ENCODE results near the gene SLC22A3. TPM values are rescaled to one million over a fixed set of nuclear protein-coding genes. Genes with fewer than 3 reads are reported as not detected.

SLC22A3 gene
- total RNA-seq, 1 experiment from 2014 or later, result not detected

- H3K36me3 ChIP-seq (ENCODE audit: insufficient read depth, low read length), result no peaks in the 10 kb centered on the region
- no peaks in the 10 kb centered on the region for H3K27me3 ChIP-seq (ENCODE audit: low read length)
- H3K79me2 ChIP-seq (ENCODE audit: low read length), result no peaks in the 10 kb centered on the region
- no peaks in the 10 kb centered on the region for H3K9me2 ChIP-seq (replicated peaks; ENCODE audit: insufficient read depth, low read length)
- no peaks in the 10 kb centered on the region for H4K20me1 ChIP-seq (ENCODE audit: insufficient read depth, low read depth, low read length)
- no peak overlapping the region for H3K27ac ChIP-seq (ENCODE audit: low read length)
- H3K4me1 ChIP-seq (ENCODE audit: low read length), result no peaks in the 10 kb centered on the region
- H3K4me3 ChIP-seq (ENCODE audit: low read length), result no peak overlapping the region
- DNase-seq, result no peak
- no peak overlapping the region for H3K9ac ChIP-seq (ENCODE audit: low read length)
- no peaks in the 10 kb centered on the region for H3K9me3 ChIP-seq (ENCODE audit: low read length)
- no peak overlapping the region for H3K4me2 ChIP-seq (ENCODE audit: low read depth, low read length, poor library complexity, severe bottlenecking)
- no peak overlapping the region for H2AFZ ChIP-seq (ENCODE audit: low read length)
These were observed 8.9 kb downstream of the SLC22A3 start for GRCh38 chr6:160357088-160357487.

- Histone ChIP-seq H3K79me2 (ENCODE audit: low read length) (no peaks in the 10 kb centered on the region), H3K36me3 (ENCODE audit: insufficient read depth, low read length) (no peaks in the 10 kb centered on the region), H3K4me2 (ENCODE audit: low read depth, low read length, poor library complexity, severe bottlenecking) (no peak overlapping the region), H3K4me3 (ENCODE audit: low read length) (no peak overlapping the region), H2AFZ (ENCODE audit: low read length) (no peak overlapping the region), H3K9ac (ENCODE audit: low read length) (no peak overlapping the region), H3K9me2 (replicated peaks; ENCODE audit: insufficient read depth, low read length) (no peaks in the 10 kb centered on the region), H3K9me3 (ENCODE audit: low read length) (no peaks in the 10 kb centered on the region), H3K27me3 (ENCODE audit: low read length) (no peaks in the 10 kb centered on the region), H4K20me1 (ENCODE audit: insufficient read depth, low read depth, low read length) (no peaks in the 10 kb centered on the region), H3K27ac (ENCODE audit: low read length) (no peak overlapping the region), H3K4me1 (ENCODE audit: low read length) (no peaks in the 10 kb centered on the region)
- DNase-seq, result no peak
These were observed 10.3 kb downstream of the SLC22A3 start for GRCh38 chr6:160358225-160359119.

- no peak overlapping the region for H3K27ac ChIP-seq (ENCODE audit: low read length)
- no peaks in the 10 kb centered on the region for H3K9me3 ChIP-seq (ENCODE audit: low read length)
- H3K9me2 ChIP-seq (replicated peaks; ENCODE audit: insufficient read depth, low read length), result no peaks in the 10 kb centered on the region
- H3K79me2 ChIP-seq (ENCODE audit: low read length), result no peaks in the 10 kb centered on the region
- no peak overlapping the region for H3K4me2 ChIP-seq (ENCODE audit: low read depth, low read length, poor library complexity, severe bottlenecking)
- H3K4me1 ChIP-seq (ENCODE audit: low read length), result no peaks in the 10 kb centered on the region
- H4K20me1 ChIP-seq (ENCODE audit: insufficient read depth, low read depth, low read length), result no peaks in the 10 kb centered on the region
- H3K27me3 ChIP-seq (ENCODE audit: low read length), result no peaks in the 10 kb centered on the region
- no peak for DNase-seq
- H3K4me3 ChIP-seq (ENCODE audit: low read length), result no peak overlapping the region
- H2AFZ ChIP-seq (ENCODE audit: low read length), result no peak overlapping the region
- H3K36me3 ChIP-seq (ENCODE audit: insufficient read depth, low read length), result no peaks in the 10 kb centered on the region
- H3K9ac ChIP-seq (ENCODE audit: low read length), result no peak overlapping the region
These were observed 12.8 kb downstream of the SLC22A3 start for GRCh38 chr6:160360955-160361354.

- H3K79me2 ChIP-seq (ENCODE audit: low read length), result no peaks in the 10 kb centered on the region
- no peaks in the 10 kb centered on the region for H3K4me1 ChIP-seq (ENCODE audit: low read length)
- H3K27ac ChIP-seq (ENCODE audit: low read length), result no peak overlapping the region
- no peak overlapping the region for H3K9ac ChIP-seq (ENCODE audit: low read length)
- no peak overlapping the region for H3K4me2 ChIP-seq (ENCODE audit: low read depth, low read length, poor library complexity, severe bottlenecking)
- DNase-seq, result no peak
- H3K9me2 ChIP-seq (replicated peaks; ENCODE audit: insufficient read depth, low read length), result no peaks in the 10 kb centered on the region
- no peak overlapping the region for H3K4me3 ChIP-seq (ENCODE audit: low read length)
- no peak overlapping the region for H2AFZ ChIP-seq (ENCODE audit: low read length)
- no peaks in the 10 kb centered on the region for H4K20me1 ChIP-seq (ENCODE audit: insufficient read depth, low read depth, low read length)
- H3K36me3 ChIP-seq (ENCODE audit: insufficient read depth, low read length), result no peaks in the 10 kb centered on the region
- H3K27me3 ChIP-seq (ENCODE audit: low read length), result no peaks in the 10 kb centered on the region
- H3K9me3 ChIP-seq (ENCODE audit: low read length), result no peaks in the 10 kb centered on the region
These were observed 14.4 kb downstream of the SLC22A3 start for GRCh38 chr6:160362556-160362955.

- H3K36me3 ChIP-seq (ENCODE audit: insufficient read depth, low read length), result no peaks in the 10 kb centered on the region
- no peaks in the 10 kb centered on the region for H3K27me3 ChIP-seq (ENCODE audit: low read length)
- DNase-seq, result no peak
- H3K27ac ChIP-seq (ENCODE audit: low read length), result no peak overlapping the region
- H3K79me2 ChIP-seq (ENCODE audit: low read length), result no peaks in the 10 kb centered on the region
- H3K9me3 ChIP-seq (ENCODE audit: low read length), result no peaks in the 10 kb centered on the region
- H3K9ac ChIP-seq (ENCODE audit: low read length), result no peak overlapping the region
- H4K20me1 ChIP-seq (ENCODE audit: insufficient read depth, low read depth, low read length), result no peaks in the 10 kb centered on the region
- no peak overlapping the region for H2AFZ ChIP-seq (ENCODE audit: low read length)
- H3K4me2 ChIP-seq (ENCODE audit: low read depth, low read length, poor library complexity, severe bottlenecking), result no peak overlapping the region
- H3K9me2 ChIP-seq (replicated peaks; ENCODE audit: insufficient read depth, low read length), result no peaks in the 10 kb centered on the region
- no peaks in the 10 kb centered on the region for H3K4me1 ChIP-seq (ENCODE audit: low read length)
- no peak overlapping the region for H3K4me3 ChIP-seq (ENCODE audit: low read length)
These were observed 15.1 kb downstream of the SLC22A3 start for GRCh38 chr6:160363016-160363996.

- no peaks in the 10 kb centered on the region for H3K79me2 ChIP-seq (ENCODE audit: low read length)
- H3K9ac ChIP-seq (ENCODE audit: low read length), result no peak overlapping the region
- H3K4me1 ChIP-seq (ENCODE audit: low read length), result no peaks in the 10 kb centered on the region
- H3K27me3 ChIP-seq (ENCODE audit: low read length), result no peaks in the 10 kb centered on the region
- no peaks in the 10 kb centered on the region for H3K9me2 ChIP-seq (replicated peaks; ENCODE audit: insufficient read depth, low read length)
- H3K4me3 ChIP-seq (ENCODE audit: low read length), result no peak overlapping the region
- no peaks in the 10 kb centered on the region for H3K9me3 ChIP-seq (ENCODE audit: low read length)
- no peak overlapping the region for H3K4me2 ChIP-seq (ENCODE audit: low read depth, low read length, poor library complexity, severe bottlenecking)
- no peak overlapping the region for H2AFZ ChIP-seq (ENCODE audit: low read length)
- H3K36me3 ChIP-seq (ENCODE audit: insufficient read depth, low read length), result no peaks in the 10 kb centered on the region
- no peak overlapping the region for H3K27ac ChIP-seq (ENCODE audit: low read length)
- no peak for DNase-seq
- H4K20me1 ChIP-seq (ENCODE audit: insufficient read depth, low read depth, low read length), result no peaks in the 10 kb centered on the region
These were observed 16.9 kb downstream of the SLC22A3 start for GRCh38 chr6:160365117-160365516.

- Histone ChIP-seq H3K79me2 (ENCODE audit: low read length) (no peaks in the 10 kb centered on the region), H3K9me3 (ENCODE audit: low read length) (no peaks in the 10 kb centered on the region), H3K9ac (ENCODE audit: low read length) (no peak overlapping the region), H2AFZ (ENCODE audit: low read length) (no peak overlapping the region), H4K20me1 (ENCODE audit: insufficient read depth, low read depth, low read length) (no peaks in the 10 kb centered on the region), H3K4me2 (ENCODE audit: low read depth, low read length, poor library complexity, severe bottlenecking) (no peak overlapping the region), H3K9me2 (replicated peaks; ENCODE audit: insufficient read depth, low read length) (no peaks in the 10 kb centered on the region), H3K27ac (ENCODE audit: low read length) (no peak overlapping the region), H3K36me3 (ENCODE audit: insufficient read depth, low read length) (no peaks in the 10 kb centered on the region), H3K4me3 (ENCODE audit: low read length) (no peak overlapping the region), H3K4me1 (ENCODE audit: low read length) (no peaks in the 10 kb centered on the region), H3K27me3 (ENCODE audit: low read length) (no peaks in the 10 kb centered on the region)
- no peak for DNase-seq
These were observed 19.8 kb downstream of the SLC22A3 start for GRCh38 chr6:160367798-160368547.

Measured in Karpas-422 (cell line).